Stimulated activated CD8-positive, alpha-beta memory T cell treated with anti-CD3 and anti-CD28 coated beads, Interleukin-2, amount 100 ng/mL, for 1 hour (primary cell): ENCODE results near the gene GDI1.

Experiments
- DNase-seq, 2 donors: peaks; one replicate each; pipeline ENCODE4 v3.0.0-alpha.2; 2020; ENCODE audit warnings: low read depth in 2 of 2

GDI1 gene

GRCh38 chrX:154481195-154481594, 44.2 kb downstream of the GDI1 start:
- DNase-seq = no peak

- DNase-seq = no peak
Observed at GRCh38 chrX:154481911-154482601, 45.1 kb downstream of the GDI1 start.

DNA sequence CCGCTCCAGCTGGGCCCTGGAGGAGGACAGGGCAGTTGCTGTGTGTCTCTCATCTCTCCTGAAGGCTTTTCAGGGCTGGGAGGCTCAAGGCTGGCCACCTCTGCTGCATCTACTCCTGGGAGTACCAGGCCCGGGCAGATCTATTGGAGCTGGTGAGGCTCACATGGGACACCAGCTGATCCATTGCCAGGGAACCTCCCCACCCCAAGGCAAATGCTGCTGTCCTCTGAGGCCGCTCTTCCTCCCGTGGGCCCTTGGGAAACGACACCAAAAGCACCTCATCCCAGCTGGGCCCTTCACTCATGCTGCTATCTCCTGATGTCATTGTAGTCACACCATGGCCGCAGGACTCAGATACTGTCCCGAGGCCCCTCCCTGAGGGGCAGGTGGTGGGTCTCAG, 45.8 kb downstream of the GDI1 start:
- DNase-seq = no peak

- no peak for DNase-seq
Observed at GRCh38 chrX:154483325-154483724, 46.4 kb downstream of the GDI1 start.

DNA sequence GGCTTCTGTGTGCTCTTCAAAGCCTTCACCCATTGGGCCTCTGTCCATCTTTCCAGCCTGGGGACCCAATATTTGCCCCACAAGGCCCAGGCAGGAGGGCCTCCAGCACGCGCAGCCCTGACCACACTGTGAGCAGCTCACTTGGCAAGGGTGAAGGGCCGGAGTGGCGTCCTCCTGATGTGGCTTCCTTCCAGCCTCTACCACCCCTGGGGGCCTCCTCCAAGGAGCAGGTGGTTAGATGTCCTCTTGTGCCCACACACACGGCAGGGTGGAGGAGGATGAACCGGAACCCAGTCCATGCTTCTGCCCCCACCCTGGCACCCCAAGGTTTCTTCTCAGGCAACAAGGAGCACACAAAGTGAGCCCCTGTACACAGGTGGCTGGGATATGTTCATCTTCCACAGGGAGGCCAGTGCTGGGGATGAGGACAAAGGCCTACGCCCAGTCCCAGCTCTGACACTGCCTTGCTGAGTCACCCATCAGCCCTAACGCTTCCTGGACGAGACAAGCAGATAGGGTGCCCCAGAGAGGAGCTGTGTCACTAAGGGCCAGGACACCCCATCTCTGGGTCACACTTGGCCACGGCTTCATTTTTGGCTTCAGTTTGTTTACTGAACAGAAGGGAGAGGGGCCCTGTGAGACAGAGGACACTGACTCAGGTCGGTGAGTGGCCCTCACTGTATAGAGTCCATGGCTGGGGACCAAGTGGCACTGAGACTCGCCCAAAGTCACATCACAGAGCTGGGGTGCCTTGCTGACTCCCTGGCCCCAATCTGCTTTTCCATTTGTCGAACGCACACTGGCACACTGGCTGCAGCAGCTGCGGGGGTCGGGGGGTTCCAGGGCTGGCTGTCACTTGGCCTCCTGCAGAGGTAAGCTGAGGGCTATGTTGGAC, 47.5 kb downstream of the GDI1 start:
- DNase-seq = no peak

GRCh38 chrX:154485150-154486051, 48.4 kb downstream of the GDI1 start:
- no peak for DNase-seq

DNA sequence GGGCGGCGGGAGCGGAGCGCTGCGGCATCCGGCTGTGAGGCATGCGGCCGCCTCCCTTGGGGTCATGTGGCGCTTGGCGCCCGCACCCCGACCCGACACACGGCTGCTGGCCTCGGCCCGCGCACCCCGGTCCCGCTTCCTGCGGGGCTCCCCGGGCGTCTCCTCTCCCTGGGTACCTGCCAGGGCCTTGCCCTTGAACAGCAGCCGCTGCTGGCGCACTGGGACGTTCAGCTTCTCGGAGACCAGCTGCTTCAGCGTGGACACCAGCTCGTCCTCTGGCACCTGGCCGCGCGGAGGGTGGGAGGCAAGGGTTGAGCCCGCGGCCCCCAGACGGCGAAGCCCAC, 49.1 kb downstream of the GDI1 start:
- no peak for DNase-seq

DNA sequence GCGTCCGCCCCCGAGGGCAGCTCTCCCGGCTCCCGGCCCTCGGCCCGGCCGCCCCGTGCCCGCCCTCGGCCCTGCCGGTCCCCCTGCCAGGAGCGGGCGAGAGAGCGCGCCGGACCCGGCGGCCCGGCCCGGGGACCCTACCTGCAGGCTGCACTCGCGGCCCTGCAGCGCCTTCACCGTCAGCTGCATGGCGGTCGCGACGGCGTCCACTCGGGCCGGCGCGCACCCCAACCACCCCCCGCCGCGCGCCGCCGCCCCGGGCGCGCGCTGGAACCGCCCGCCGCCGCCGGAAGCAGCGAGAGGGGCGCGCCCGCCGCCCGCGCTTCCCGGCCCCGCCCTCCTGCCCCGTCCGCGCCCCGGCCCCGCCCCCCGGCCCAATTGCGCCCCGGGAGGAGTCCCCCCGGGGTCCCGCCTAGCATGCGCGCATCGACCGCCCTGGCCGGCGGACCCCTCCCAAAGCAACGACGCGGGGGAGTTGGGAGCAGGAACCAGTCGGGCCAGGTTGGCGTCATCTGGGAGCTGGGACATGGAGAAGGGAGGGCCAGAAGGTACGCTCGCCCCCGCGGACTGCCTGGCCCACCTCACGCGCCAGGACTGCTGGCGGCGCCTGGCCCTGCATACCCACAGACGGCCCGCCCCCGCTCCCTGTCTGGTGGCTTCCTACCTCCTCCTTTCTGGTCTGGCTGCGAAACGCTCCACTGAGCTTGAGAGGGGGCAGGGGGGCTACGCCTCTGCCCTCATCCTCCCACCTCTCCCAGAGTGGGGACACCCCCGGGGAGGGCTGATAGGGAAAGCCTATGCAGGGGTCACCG, 49.6 kb downstream of the GDI1 start, which contains the start of gene UBL4A:
Gene UBL4A, minus strand, starts transcription at position 220 of the 812 bp plus-strand sequence. Its CDS starts 31 bp downstream, at position 189.
- DNase-seq = no peak

GRCh38 chrX:154487518-154488290, 50.8 kb downstream of the GDI1 start:
- no peak for DNase-seq

GRCh38 chrX:154488336-154489075, 51.6 kb downstream of the GDI1 start:
- no peak for DNase-seq

DNA sequence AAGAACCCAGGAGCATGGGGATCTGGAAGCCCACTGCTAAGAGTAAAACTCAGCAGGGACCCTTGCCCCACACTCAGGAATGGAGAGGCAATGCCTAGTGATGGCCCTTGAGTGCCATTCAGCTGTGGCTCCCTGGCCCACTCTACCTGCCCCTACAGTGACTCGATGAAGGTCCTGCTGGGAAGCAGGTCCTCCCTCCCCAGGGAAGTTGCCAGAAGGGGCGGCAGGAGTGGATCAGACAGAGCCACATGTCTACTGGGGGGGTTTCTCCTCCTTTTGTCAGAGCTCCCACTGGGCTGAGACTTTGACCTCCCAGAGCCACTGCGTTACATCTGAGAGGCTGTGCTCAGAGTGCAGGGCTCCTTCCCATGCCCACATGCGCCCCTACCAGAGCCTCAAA, 52.2 kb downstream of the GDI1 start:
- DNase-seq = no peak

- DNase-seq = no peak
Observed at GRCh38 chrX:154490021-154490413, 53.1 kb downstream of the GDI1 start.

- peak; percentile 73 to 76 for DNase-seq
Observed at GRCh38 chrX:154490414-154491083, 53.6 kb downstream of the GDI1 start, which contains the start of gene SLC10A3. Gene SLC10A3 (minus strand): TSS chrX:154490629. CDS start chrX:154488940, 1,689 bp downstream.
